ENCODE data around the gene MAP3K21.

Gene MAP3K21

GRCh38 chr1:233383984-233384383 is 56.5 kb downstream of the MAP3K21 start:
- DNase-seq (ENCODE audit: low spot score) = no peak
- ATAC-seq (ENCODE audit: low read depth) = no peak
- Histone ChIP-seq H3K27ac (ENCODE audit: poor library complexity, severe bottlenecking) (no peak overlapping the region), H3K36me3 (ENCODE audit: low read depth) (peaks cover 11% of the 10 kb centered on the region; the same call in 1 of the 2 replicates), H3K9me3 (ENCODE audit: severe bottlenecking) (no peaks in the 10 kb centered on the region), H3K4me1 (ENCODE audit: insufficient read depth, poor library complexity, severe bottlenecking) (no peaks in the 10 kb centered on the region), H3K27me3 (ENCODE audit: insufficient read depth, poor library complexity, severe bottlenecking) (no peaks in the 10 kb centered on the region), H3K4me3 (ENCODE audit: severe bottlenecking) (no peak overlapping the region)
- TF ChIP-seq CTCF (IDR thresholded peaks at IDR 0.05; ENCODE audit: poor library complexity, severe bottlenecking) = no peak

- Histone ChIP-seq H3K36me3 (ENCODE audit: low read depth) (peaks cover 5% of the 10 kb centered on the region; the same call in 1 of the 2 replicates), H3K4me3 (ENCODE audit: severe bottlenecking) (no peak overlapping the region), H3K4me1 (ENCODE audit: insufficient read depth, poor library complexity, severe bottlenecking) (no peaks in the 10 kb centered on the region), H3K27me3 (ENCODE audit: insufficient read depth, poor library complexity, severe bottlenecking) (no peaks in the 10 kb centered on the region), H3K9me3 (ENCODE audit: severe bottlenecking) (no peaks in the 10 kb centered on the region), H3K27ac (ENCODE audit: poor library complexity, severe bottlenecking) (no peak overlapping the region)
- DNase-seq (ENCODE audit: low spot score) (no peak), ATAC-seq (ENCODE audit: low read depth) (no peak)
- TF ChIP-seq CTCF (IDR thresholded peaks at IDR 0.05; ENCODE audit: poor library complexity, severe bottlenecking) = no peak
Observed at GRCh38 chr1:233386336-233386735, 58.8 kb downstream of the MAP3K21 start.

- Histone ChIP-seq H3K27ac (ENCODE audit: poor library complexity, severe bottlenecking) (no peak overlapping the region), H3K36me3 (ENCODE audit: low read depth) (peaks cover 5% of the 10 kb centered on the region; the same call in 1 of the 2 replicates), H3K4me1 (ENCODE audit: insufficient read depth, poor library complexity, severe bottlenecking) (no peaks in the 10 kb centered on the region), H3K4me3 (ENCODE audit: severe bottlenecking) (no peak overlapping the region), H3K27me3 (ENCODE audit: insufficient read depth, poor library complexity, severe bottlenecking) (no peaks in the 10 kb centered on the region), H3K9me3 (ENCODE audit: severe bottlenecking) (no peaks in the 10 kb centered on the region)
- ATAC-seq (ENCODE audit: low read depth) (no peak), DNase-seq (ENCODE audit: low spot score) (no peak)
- no peak for TF ChIP-seq CTCF (IDR thresholded peaks at IDR 0.05; ENCODE audit: poor library complexity, severe bottlenecking)
Observed at GRCh38 chr1:233387585-233387984, 60.1 kb downstream of the MAP3K21 start.

- Histone ChIP-seq H3K9me3 (ENCODE audit: severe bottlenecking) (no peaks in the 10 kb centered on the region), H3K4me1 (ENCODE audit: insufficient read depth, poor library complexity, severe bottlenecking) (no peaks in the 10 kb centered on the region), H3K27ac (ENCODE audit: poor library complexity, severe bottlenecking) (no peak overlapping the region), H3K27me3 (ENCODE audit: insufficient read depth, poor library complexity, severe bottlenecking) (no peaks in the 10 kb centered on the region), H3K4me3 (ENCODE audit: severe bottlenecking) (no peak overlapping the region), H3K36me3 (ENCODE audit: low read depth) (no peaks in the 10 kb centered on the region)
- TF ChIP-seq CTCF (IDR thresholded peaks at IDR 0.05; ENCODE audit: poor library complexity, severe bottlenecking) = no peak
- DNase-seq (ENCODE audit: low spot score) = no peak
- ATAC-seq (ENCODE audit: low read depth) = no peak; the same call in 2 of the 3 replicates
Observed at GRCh38 chr1:233389169-233389568, 61.6 kb downstream of the MAP3K21 start.

GRCh38 chr1:233389893-233390292 is 62.4 kb downstream of the MAP3K21 start:
- no peak for ATAC-seq (ENCODE audit: low read depth)
- H3K9me3 ChIP-seq (ENCODE audit: severe bottlenecking) = no peaks in the 10 kb centered on the region
- no peak overlapping the region for H3K4me3 ChIP-seq (ENCODE audit: severe bottlenecking)
- DNase-seq (ENCODE audit: low spot score) = no peak
- H3K36me3 ChIP-seq (ENCODE audit: low read depth) = no peaks in the 10 kb centered on the region
- no peaks in the 10 kb centered on the region for H3K27me3 ChIP-seq (ENCODE audit: insufficient read depth, poor library complexity, severe bottlenecking)
- H3K27ac ChIP-seq (ENCODE audit: poor library complexity, severe bottlenecking) = no peak overlapping the region
- no peak for TF ChIP-seq CTCF (IDR thresholded peaks at IDR 0.05; ENCODE audit: poor library complexity, severe bottlenecking)
- no peaks in the 10 kb centered on the region for H3K4me1 ChIP-seq (ENCODE audit: insufficient read depth, poor library complexity, severe bottlenecking)

Data from RWPE2 (cell line).